Gastrocnemius medialis (tissue), 4 donors: Measurements from ENCODE around the gene ARHGAP28. TPM values are rescaled to one million over a fixed set of nuclear protein-coding genes. Genes with fewer than 3 reads are reported as not detected.

Source experiments
- ATAC-seq, 2 donors: fragments of 150-250 bp; one replicate each; pipeline ENCODE4 v1.9.1; 2016
- DNase-seq, 2 donors: peaks; one replicate each; pipeline ENCODE4 v3.0.0-alpha.2; 2019
- H3K27ac ChIP-seq, 4 donors: fragments of 200-600 bp; sonication (generic); 1 replicate in 1 of 4; 2 replicates in 3 of 4; pipeline ENCODE4 v1.5.1; 2016 to 2018; ENCODE audit warnings: mild to moderate bottlenecking in 2 of 4, moderate library complexity in 1 of 4
- H3K27me3 ChIP-seq, 3 donors: fragments of 200-600 bp; sonication (generic) in 2 of 3; 1 replicate in 1 of 3; 2 replicates in 2 of 3; pipeline versions ENCODE4 v1.5.1 to v1.6.0; 2016 to 2019; ENCODE audit warnings: mild to moderate bottlenecking in 1 of 3, moderate library complexity in 1 of 3
- H3K36me3 ChIP-seq, 2 donors: fragments of 200-600 bp; sonication (generic) in 1 of 2; one replicate each; pipeline ENCODE4 v1.5.1; 2017 to 2018
- H3K4me1 ChIP-seq, 2 donors: fragments of 200-600 bp; sonication (generic) in 1 of 2; one replicate each; pipeline ENCODE4 v1.5.1; 2016 to 2017; ENCODE audit warnings: mild to moderate bottlenecking in 2 of 2
- H3K4me3 ChIP-seq, 4 donors: fragments of 200-600 bp; sonication (generic) in 3 of 4; 1 replicate in 1 of 4; 2 replicates in 3 of 4; pipeline ENCODE4 v1.5.1; 2016 to 2019; ENCODE audit warnings: mild to moderate bottlenecking in 2 of 4
- H3K9me3 ChIP-seq, 3 donors: fragments of 200-600 bp; sonication (generic) in 2 of 3; 1 replicate in 1 of 3; 2 replicates in 2 of 3; pipeline ENCODE4 v1.5.1; 2016 to 2019
- CTCF ChIP-seq, 5 experiments: fragments of 450-650 bp in 3 of 5; fragments of 200-600 bp in 2 of 5; sonication (generic) in 2 of 5; IDR thresholded peaks in 4 of 5; conservative IDR thresholded peaks in 1 of 5; 1 replicate in 4 of 5; 2 replicates in 1 of 5; pipeline ENCODE4 v1.5.1; 2016 to 2019; ENCODE audit warnings: antibody characterized with exemption in 5 of 5, mild to moderate bottlenecking in 3 of 5, moderate library complexity in 3 of 5
- POLR2A ChIP-seq, 2 donors: fragments of 450-650 bp; IDR thresholded peaks; one replicate each; pipeline ENCODE4 v1.6.1; 2017; ENCODE audit warnings: antibody characterized with exemption in 2 of 2, mild to moderate bottlenecking in 2 of 2, moderate library complexity in 2 of 2
- in situ Hi-C, 4 donors: fragments of 200-750 bp; cut with MboI; loops; one replicate each; pipeline versions ENCODE4 v1.15.0 to v1.8.0; 2017; ENCODE audit warnings: low sequenced_read_pairs in 4 of 4
- intact Hi-C: fragments of 100-400 bp; cut with DNase I; formaldehyde crosslinking; loops from one replicate; pipeline ENCODE4 v1.15.1; 2023; ENCODE audit warnings: low total_unique reads
- total RNA-seq, 4 donors: library from RNA; depleted of rRNA; stranded (reverse); fragments of >200 nt; gene quantifications; one replicate each; pipeline versions ENCODE4 v1.1.0 to v1.2.3, GENCODE V29; 2016

ARHGAP28 gene
- total RNA-seq, 4 donors from 2014 or later = 4.6 to 17.9 (median 6.2) TPM

GRCh38 chr18:6885992-6886796, 156.7 kb downstream of the ARHGAP28 start:
- TF ChIP-seq POLR2A (IDR thresholded peaks at IDR 0.05) (no peak), CTCF (IDR thresholded peaks at IDR 0.05 in 4 of 5, conservative IDR thresholded peaks at IDR 0.05 in 1 of 5) (peak; percentile 54 to 75 (median 70))
- Histone ChIP-seq H3K27me3 (no peaks in the 10 kb centered on the region), H3K4me1 (peaks cover 0 to 5% of the 10 kb centered on the region in 2 donors), H3K36me3 (peaks cover 0 to 15% of the 10 kb centered on the region in 2 donors), H3K9me3 (no peaks in the 10 kb centered on the region), H3K27ac (no peak overlapping the region), H3K4me3 (no peak overlapping the region)
- intact Hi-C loops = loop anchor here (1.0 kb wide), 1 partner anchor 343 kb away; no protein-coding TSS in a partner anchor
- peak in 1 of 2 donors; percentile 15 for DNase-seq
- in situ Hi-C loops = loop anchor here (10.0 to 25.0 kb wide), 5 partner anchors 161 to 1011 kb away; partner anchors contain the start of genes TMEM200C (in 2 of the 4) and ARHGAP28 (in 1 of the 4)
- ATAC-seq = peak; percentile 56 to 76

GRCh38 chr18:6886797-6887330, 157.3 kb downstream of the ARHGAP28 start:
- Histone ChIP-seq H3K36me3 (peaks cover 0 to 15% of the 10 kb centered on the region in 2 donors), H3K4me3 (no peak overlapping the region), H3K9me3 (no peaks in the 10 kb centered on the region), H3K27ac (no peak overlapping the region), H3K27me3 (no peaks in the 10 kb centered on the region), H3K4me1 (peaks cover 0 to 5% of the 10 kb centered on the region in 2 donors)
- no peak for ATAC-seq
- intact Hi-C loops (loop anchor here (1.0 kb wide), 1 partner anchor 344 kb away; no protein-coding TSS in a partner anchor), in situ Hi-C loops (loop anchor here (10.0 to 25.0 kb wide), 5 partner anchors 162 to 1012 kb away; partner anchors contain the start of genes TMEM200C (in 2 of the 4) and ARHGAP28 (in 1 of the 4))
- TF ChIP-seq CTCF (IDR thresholded peaks at IDR 0.05 in 4 of 5, conservative IDR thresholded peaks at IDR 0.05 in 1 of 5) (no peak), POLR2A (IDR thresholded peaks at IDR 0.05) (no peak)
- no peak for DNase-seq

GRCh38 chr18:6891788-6892187, 162.3 kb downstream of the ARHGAP28 start:
- peaks cover 0 to 34% of the 10 kb centered on the region in 2 donors for H3K36me3 ChIP-seq
- no peaks in the 10 kb centered on the region for H3K9me3 ChIP-seq
- H3K27me3 ChIP-seq = no peaks in the 10 kb centered on the region
- H3K4me1 ChIP-seq = no peaks in the 10 kb centered on the region
- no peak for ATAC-seq
- TF ChIP-seq CTCF (IDR thresholded peaks at IDR 0.05 in 4 of 5, conservative IDR thresholded peaks at IDR 0.05 in 1 of 5) (no peak), POLR2A (IDR thresholded peaks at IDR 0.05) (no peak)
- H3K4me3 ChIP-seq = no peak overlapping the region
- intact Hi-C loops (no loop called here), in situ Hi-C loops (loop anchor here in 3 of 4 donors (5.0 to 25.0 kb wide), 3 partner anchors 347 to 1004 kb away; partner anchors contain the start of gene TMEM200C (in 2 of the 3))
- DNase-seq = no peak
- H3K27ac ChIP-seq = no peak overlapping the region

DNA sequence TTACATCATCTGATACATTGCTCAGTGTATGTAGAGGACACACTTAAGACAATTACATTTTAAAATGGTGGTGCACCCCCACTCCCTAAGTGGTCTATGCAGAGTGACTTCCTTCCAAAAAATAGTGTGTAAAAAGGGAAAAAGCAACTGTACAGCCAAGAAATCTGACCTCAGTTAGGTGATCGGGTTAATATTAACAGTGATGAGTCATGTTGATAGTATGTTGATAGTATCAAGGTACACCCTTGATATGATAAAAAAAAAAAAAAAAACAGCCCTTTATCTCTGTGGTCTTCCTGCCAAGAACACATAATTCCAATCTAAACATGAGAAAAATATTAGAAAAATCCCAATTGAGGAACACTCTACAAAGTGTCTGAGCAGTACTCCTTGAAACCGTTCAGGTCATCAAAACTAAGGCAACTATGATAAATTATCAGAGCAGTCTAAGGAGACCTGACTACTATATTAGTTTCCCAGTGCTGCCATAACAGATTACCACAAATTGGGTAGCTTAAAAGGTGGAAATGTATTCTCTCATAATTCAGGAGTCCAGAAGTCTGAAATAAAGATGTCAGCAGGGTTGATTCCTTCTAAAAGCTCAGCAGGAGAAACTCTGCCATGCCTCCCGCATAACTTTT, 171.9 kb downstream of the ARHGAP28 start:
- ATAC-seq (no peak), DNase-seq (no peak)
- H3K36me3 ChIP-seq = peaks cover 0 to 27% of the 10 kb centered on the region in 2 donors
- in situ Hi-C loops (no loop called here), intact Hi-C loops (no loop called here)
- no peak overlapping the region for H3K4me3 ChIP-seq
- no peaks in the 10 kb centered on the region for H3K9me3 ChIP-seq
- H3K27ac ChIP-seq = no peak overlapping the region
- H3K4me1 ChIP-seq = no peaks in the 10 kb centered on the region
- TF ChIP-seq CTCF (IDR thresholded peaks at IDR 0.05 in 4 of 5, conservative IDR thresholded peaks at IDR 0.05 in 1 of 5) (no peak), POLR2A (IDR thresholded peaks at IDR 0.05) (no peak)
- no peaks in the 10 kb centered on the region for H3K27me3 ChIP-seq
